Ovary (tissue), 3 donors: ENCODE results near the gene RERE.

Source experiments
- EP300 ChIP-seq: sonication (generic); formaldehyde crosslinking; IDR thresholded peaks from one replicate; pipeline ENCODE4 v1.6.1; 2017; ENCODE audit warnings: antibody characterized with exemption
- TF ChIP-seq, protein P1 (sequence below), 3 donors: fragments of 450-650 bp in 2 of 3; fragments of 200-600 bp in 1 of 3; IDR thresholded peaks; one replicate each; pipeline versions ENCODE4 v1.5.1 to v1.8.0; 2016 to 2022; ENCODE audit warnings: antibody characterized with exemption in 3 of 3, mild to moderate bottlenecking in 1 of 3
- donor health status: DM: no; HTN: no; CAD: no.

DNA sequence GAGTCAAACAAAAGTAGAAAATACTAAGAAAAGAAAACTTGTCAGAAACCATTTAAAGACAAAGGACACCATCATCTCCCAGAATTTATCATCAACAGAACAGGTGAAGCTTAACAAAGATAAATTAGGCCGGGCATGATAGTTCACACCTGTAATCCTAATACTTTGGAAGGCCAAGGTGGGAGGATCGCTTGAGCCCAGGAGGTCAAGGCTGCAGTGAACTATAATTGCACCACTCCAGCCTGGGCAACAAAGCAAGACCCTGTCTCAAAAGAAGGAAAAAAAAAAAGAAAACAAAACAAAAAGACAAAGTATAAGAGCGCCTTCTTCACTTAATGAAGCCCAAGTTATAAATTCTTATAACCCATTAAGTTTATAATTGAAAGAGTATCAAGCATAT, 25.6 kb downstream of the RERE start:
- TF ChIP-seq, protein P1, sequence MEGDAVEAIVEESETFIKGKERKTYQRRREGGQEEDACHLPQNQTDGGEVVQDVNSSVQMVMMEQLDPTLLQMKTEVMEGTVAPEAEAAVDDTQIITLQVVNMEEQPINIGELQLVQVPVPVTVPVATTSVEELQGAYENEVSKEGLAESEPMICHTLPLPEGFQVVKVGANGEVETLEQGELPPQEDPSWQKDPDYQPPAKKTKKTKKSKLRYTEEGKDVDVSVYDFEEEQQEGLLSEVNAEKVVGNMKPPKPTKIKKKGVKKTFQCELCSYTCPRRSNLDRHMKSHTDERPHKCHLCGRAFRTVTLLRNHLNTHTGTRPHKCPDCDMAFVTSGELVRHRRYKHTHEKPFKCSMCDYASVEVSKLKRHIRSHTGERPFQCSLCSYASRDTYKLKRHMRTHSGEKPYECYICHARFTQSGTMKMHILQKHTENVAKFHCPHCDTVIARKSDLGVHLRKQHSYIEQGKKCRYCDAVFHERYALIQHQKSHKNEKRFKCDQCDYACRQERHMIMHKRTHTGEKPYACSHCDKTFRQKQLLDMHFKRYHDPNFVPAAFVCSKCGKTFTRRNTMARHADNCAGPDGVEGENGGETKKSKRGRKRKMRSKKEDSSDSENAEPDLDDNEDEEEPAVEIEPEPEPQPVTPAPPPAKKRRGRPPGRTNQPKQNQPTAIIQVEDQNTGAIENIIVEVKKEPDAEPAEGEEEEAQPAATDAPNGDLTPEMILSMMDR (IDR thresholded peaks at IDR 0.05), result no peak
- TF ChIP-seq EP300, result no peak
